ENCODE data around the gene ARHGEF11.

Gene ARHGEF11

GRCh38 chr1:157005965-157006364 lies 39.6 kb downstream of the ARHGEF11 start:
- no peak overlapping the region for H3K27ac ChIP-seq
- H3K27me3 ChIP-seq (ENCODE audit: insufficient read depth, low read depth) = no peaks in the 10 kb centered on the region
- H3K36me3 ChIP-seq (ENCODE audit: insufficient read depth) = no peaks in the 10 kb centered on the region
- no peak overlapping the region for H3K9ac ChIP-seq
- H2AFZ ChIP-seq (ENCODE audit: low read depth) = no peak overlapping the region
- H3K79me2 ChIP-seq (ENCODE audit: insufficient read depth, low read depth) = no peaks in the 10 kb centered on the region
- H4K20me1 ChIP-seq (ENCODE audit: insufficient read depth) = peaks cover 3% of the 10 kb centered on the region; the same call in 1 of the 2 replicates
- TF ChIP-seq, protein P1, sequence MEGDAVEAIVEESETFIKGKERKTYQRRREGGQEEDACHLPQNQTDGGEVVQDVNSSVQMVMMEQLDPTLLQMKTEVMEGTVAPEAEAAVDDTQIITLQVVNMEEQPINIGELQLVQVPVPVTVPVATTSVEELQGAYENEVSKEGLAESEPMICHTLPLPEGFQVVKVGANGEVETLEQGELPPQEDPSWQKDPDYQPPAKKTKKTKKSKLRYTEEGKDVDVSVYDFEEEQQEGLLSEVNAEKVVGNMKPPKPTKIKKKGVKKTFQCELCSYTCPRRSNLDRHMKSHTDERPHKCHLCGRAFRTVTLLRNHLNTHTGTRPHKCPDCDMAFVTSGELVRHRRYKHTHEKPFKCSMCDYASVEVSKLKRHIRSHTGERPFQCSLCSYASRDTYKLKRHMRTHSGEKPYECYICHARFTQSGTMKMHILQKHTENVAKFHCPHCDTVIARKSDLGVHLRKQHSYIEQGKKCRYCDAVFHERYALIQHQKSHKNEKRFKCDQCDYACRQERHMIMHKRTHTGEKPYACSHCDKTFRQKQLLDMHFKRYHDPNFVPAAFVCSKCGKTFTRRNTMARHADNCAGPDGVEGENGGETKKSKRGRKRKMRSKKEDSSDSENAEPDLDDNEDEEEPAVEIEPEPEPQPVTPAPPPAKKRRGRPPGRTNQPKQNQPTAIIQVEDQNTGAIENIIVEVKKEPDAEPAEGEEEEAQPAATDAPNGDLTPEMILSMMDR (conservative IDR thresholded peaks at IDR 0.05; ENCODE audit: low read depth, low read length) = no peak
- H3K4me2 ChIP-seq = no peak overlapping the region; the same call in 1 of the 2 replicates
- H3K4me3 ChIP-seq (IDR thresholded peaks at IDR 0.05; ENCODE audit: insufficient read depth, low read depth, low read length) = no peak overlapping the region
- H3K4me1 ChIP-seq (ENCODE audit: low read depth, poor library complexity, severe bottlenecking) = peaks cover 40% of the 10 kb centered on the region

- H3K4me3 ChIP-seq (IDR thresholded peaks at IDR 0.05; ENCODE audit: insufficient read depth, low read depth, low read length) = no peak overlapping the region
- no peak overlapping the region for H2AFZ ChIP-seq (ENCODE audit: low read depth)
- no peaks in the 10 kb centered on the region for H3K79me2 ChIP-seq (ENCODE audit: insufficient read depth, low read depth)
- no peaks in the 10 kb centered on the region for H3K27me3 ChIP-seq (ENCODE audit: insufficient read depth, low read depth)
- no peak overlapping the region for H3K27ac ChIP-seq
- no peak overlapping the region for H3K9ac ChIP-seq
- TF ChIP-seq, protein P1 (conservative IDR thresholded peaks at IDR 0.05; ENCODE audit: low read depth, low read length) = no peak
- H3K36me3 ChIP-seq (ENCODE audit: insufficient read depth) = no peaks in the 10 kb centered on the region
- peaks cover 3% of the 10 kb centered on the region; the same call in 1 of the 2 replicates for H4K20me1 ChIP-seq (ENCODE audit: insufficient read depth)
- H3K4me2 ChIP-seq = no peak overlapping the region
- peaks cover 40% of the 10 kb centered on the region for H3K4me1 ChIP-seq (ENCODE audit: low read depth, poor library complexity, severe bottlenecking)
Observed at GRCh38 chr1:157004806-157005205, 40.7 kb downstream of the ARHGEF11 start.

DNA sequence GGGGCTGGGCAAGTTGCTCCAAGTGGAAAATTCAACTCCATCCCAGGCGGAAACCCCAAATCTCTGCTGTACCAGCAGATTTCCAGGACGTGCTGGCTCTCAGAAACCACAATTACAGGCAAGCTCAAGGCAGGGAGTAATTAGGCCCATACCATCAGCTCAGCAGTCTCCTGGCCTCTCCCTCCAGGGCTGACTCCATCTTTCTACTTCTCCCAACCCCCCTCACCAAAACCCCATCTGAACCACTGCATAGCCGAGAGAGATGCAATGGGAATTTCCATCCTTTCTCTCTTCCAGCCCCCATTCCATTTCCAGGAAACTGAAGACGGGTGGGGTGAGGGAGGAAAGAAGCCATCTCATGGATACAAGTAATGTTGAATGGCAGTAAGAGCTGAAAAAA lies 41.2 kb downstream of the ARHGEF11 start:
- TF ChIP-seq, protein P1 (conservative IDR thresholded peaks at IDR 0.05; ENCODE audit: low read depth, low read length) = no peak
- Histone ChIP-seq H3K36me3 (ENCODE audit: insufficient read depth) (no peaks in the 10 kb centered on the region), H3K4me1 (ENCODE audit: low read depth, poor library complexity, severe bottlenecking) (peaks cover 40% of the 10 kb centered on the region), H3K9ac (no peak overlapping the region), H3K4me2 (no peak overlapping the region), H2AFZ (ENCODE audit: low read depth) (no peak overlapping the region), H3K27me3 (ENCODE audit: insufficient read depth, low read depth) (no peaks in the 10 kb centered on the region), H4K20me1 (ENCODE audit: insufficient read depth) (peaks cover 3% of the 10 kb centered on the region; the same call in 1 of the 2 replicates), H3K79me2 (ENCODE audit: insufficient read depth, low read depth) (no peaks in the 10 kb centered on the region), H3K27ac (no peak overlapping the region), H3K4me3 (IDR thresholded peaks at IDR 0.05; ENCODE audit: insufficient read depth, low read depth, low read length) (no peak overlapping the region)

- H2AFZ ChIP-seq (ENCODE audit: low read depth) = no peak overlapping the region
- TF ChIP-seq, protein P1 (conservative IDR thresholded peaks at IDR 0.05; ENCODE audit: low read depth, low read length) = no peak
- H3K4me1 ChIP-seq (ENCODE audit: low read depth, poor library complexity, severe bottlenecking) = peaks cover 13% of the 10 kb centered on the region
- H3K79me2 ChIP-seq (ENCODE audit: insufficient read depth, low read depth) = no peaks in the 10 kb centered on the region
- no peaks in the 10 kb centered on the region for H3K36me3 ChIP-seq (ENCODE audit: insufficient read depth)
- H3K4me2 ChIP-seq = no peak overlapping the region
- H4K20me1 ChIP-seq (ENCODE audit: insufficient read depth) = peaks cover 3% of the 10 kb centered on the region; the same call in 1 of the 2 replicates
- no peak overlapping the region for H3K27ac ChIP-seq
- H3K4me3 ChIP-seq (IDR thresholded peaks at IDR 0.05; ENCODE audit: insufficient read depth, low read depth, low read length) = no peak overlapping the region
- H3K9ac ChIP-seq = no peak overlapping the region
- H3K27me3 ChIP-seq (ENCODE audit: insufficient read depth, low read depth) = no peaks in the 10 kb centered on the region
Observed at GRCh38 chr1:157001304-157001703, 44.2 kb downstream of the ARHGEF11 start.
